Dermis blood vessel endothelial cell (primary cell): ENCODE measurements around the gene CHST10. TPM values are rescaled to one million over a fixed set of nuclear protein-coding genes. Genes with fewer than 3 reads are reported as not detected.

Experiments used
- total RNA-seq: library from RNA; depleted of rRNA; stranded (reverse); fragments of >200 nt; gene quantifications from 2 replicates; pipeline ENCODE4 v1.2.3, GENCODE V29; 2014

The CHST10 gene
- total RNA-seq, 1 donor from 2014 or later: 12.6 TPM

Other genes with a start within 250 kb of the CHST10 start
- under 0.01 TPM in 1 of 2 replicates, not detected in the other for gene LONRF2, start 95.2 kb downstream of the CHST10 start, total RNA-seq
- not detected in 2 replicates for gene NMS, start 52.8 kb upstream of the CHST10 start, total RNA-seq
- gene PDCL3, start 145.3 kb upstream of the CHST10 start, total RNA-seq: 16.2 and 20.3 TPM in 2 replicates